ENCODE measurements around the gene CLSTN2.

Gene CLSTN2

DNA sequence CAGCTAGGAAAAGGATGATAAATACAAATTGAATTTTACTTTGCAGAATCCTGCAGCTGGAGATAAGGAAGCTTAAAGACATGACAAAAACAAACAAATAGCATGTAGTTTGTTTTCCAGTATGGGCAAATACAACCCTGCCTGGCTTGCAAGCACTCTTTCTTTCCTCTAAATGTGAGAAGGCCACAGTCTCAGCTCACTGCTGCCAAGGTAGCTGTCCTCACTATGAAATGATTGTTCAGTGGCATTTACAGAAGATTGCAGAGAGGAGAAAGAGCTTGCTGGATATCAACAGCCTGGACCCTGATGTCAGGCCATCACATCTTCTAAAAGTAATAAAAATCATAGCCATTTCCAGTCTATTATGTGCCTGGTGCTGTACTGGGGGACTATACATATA, 262.0 kb downstream of the CLSTN2 start:
- DNase-seq, result no peak

DNA sequence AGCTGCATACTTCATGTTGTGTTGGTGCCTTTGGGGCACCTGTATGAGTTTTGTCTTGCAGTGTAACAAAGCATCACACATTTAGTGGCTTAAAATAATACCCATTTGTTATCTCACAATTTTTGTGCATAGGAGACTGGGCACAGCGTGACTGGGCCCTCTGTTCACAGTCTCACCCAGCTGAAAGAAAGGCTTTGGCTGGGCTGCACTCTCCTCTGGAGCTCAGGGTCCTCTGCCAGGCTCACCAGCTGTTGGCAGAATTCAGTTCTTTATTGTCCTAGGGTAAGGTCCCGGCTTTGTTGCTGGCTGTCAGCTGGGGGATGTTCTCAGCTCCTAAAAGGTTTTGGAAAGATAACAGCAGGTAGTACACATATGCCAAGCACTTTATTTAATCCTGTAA, 263.3 kb downstream of the CLSTN2 start:
- DNase-seq, result no peak

DNA sequence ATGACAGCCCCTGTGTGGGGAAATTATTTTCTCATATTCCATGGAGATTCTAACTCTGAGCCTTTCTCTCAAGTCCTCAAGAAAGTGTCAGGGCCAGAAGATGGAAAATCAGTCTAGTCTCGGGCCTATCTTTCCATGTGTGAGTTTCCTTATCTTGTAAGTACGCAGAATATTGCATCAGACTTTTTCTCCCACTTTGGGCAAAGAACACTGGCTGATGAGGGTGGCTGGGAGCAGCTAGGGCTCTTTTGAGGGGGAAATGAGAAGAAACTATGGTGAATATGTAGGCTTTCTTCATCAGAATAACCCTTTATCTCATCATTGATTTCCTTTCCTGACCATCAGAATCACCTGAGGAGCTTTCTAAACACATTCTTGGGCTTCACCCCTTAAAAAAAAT, 264.0 kb downstream of the CLSTN2 start:
- no peak for DNase-seq

DNA sequence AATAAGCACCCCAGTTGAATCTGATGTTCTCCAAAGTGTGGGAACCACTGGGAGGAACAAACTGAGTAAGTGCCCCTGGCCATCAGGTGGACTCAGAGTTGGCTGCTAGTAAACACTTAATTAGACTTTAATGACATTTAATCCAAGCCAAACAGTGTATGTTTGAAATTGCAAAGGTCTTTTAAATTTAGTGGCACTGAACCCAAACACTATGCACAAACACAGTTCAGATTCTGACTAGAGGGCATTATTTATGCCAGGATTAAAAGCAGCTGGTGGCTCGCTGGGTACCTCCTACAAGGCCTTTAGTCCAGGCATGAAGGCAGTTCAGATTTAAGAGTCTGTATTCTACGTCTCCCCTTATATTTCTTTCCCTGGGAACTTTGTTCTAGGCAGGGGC, 264.8 kb downstream of the CLSTN2 start:
- DNase-seq, result no peak

DNA sequence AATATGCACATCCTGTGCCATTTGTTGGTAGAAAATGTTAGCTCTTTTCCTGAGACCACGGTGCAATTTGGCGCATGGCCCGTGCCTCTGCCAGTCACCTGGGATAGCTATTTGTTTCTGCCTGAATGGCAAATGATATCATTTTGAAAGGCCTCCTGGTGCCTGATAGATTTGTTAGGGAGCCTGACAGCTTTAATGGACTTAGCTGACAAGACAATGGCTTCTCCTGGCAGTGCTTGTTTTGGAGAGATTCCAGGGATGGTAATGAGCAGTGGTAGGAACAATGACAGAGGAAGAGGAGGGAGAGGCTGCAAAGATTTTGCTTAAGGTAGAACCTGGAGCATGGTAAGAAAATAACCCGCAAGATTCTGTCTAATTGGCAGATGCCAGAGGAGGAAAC, 268.5 kb downstream of the CLSTN2 start:
- no peak for DNase-seq

DNA sequence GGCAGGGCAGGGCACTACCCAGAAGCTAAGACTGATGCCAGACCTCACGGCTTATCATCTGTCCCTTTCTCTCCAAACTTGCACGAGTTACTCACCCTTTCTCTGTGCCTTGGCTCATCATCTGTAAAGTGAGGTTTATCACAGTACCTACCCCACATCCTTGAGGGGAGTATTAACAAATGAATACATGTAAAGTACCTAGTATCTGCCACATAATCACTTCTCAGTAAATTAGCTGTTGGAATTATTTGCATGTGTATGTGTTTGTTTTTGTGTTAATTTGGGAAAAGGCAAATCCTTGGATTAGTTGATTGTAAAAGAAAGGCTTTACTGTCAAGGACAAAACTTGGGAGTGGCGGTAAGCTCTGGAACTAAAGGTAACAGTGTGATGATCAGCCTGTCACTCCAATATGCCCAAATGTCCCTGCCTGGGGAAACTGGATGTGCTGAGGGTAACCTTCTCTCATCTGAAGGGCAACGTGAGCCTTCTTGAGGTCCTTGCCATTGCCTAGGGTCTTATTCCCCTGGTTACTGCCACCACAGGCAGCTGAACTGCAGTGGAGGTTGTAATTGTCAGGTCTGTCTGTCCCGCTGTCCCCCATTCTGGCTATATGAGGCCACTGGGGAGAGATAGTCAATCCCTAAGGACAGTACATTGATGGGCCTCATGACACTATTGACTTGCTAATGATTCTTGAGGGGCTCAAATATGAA, 269.4 kb downstream of the CLSTN2 start:
- no peak for DNase-seq

DNA sequence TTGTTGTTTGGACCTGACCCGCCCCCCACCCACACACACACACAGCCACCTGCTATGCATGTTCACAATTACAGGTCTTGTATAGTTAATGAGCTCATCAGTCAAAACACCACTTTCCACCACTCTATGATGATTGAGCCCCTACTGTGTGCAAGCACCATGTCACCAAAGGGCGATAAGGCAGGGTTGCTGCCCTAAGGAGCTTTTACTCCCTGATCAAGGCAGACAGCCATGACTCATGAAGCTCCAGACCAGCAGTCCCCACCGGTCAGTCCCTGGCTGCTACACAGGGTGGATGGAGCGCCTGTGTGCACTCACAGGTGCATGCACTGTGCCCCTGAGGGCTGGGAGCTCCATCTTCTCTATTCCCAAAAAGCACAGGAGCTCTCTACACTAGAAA, 270.6 kb downstream of the CLSTN2 start:
- DNase-seq, result no peak

DNA sequence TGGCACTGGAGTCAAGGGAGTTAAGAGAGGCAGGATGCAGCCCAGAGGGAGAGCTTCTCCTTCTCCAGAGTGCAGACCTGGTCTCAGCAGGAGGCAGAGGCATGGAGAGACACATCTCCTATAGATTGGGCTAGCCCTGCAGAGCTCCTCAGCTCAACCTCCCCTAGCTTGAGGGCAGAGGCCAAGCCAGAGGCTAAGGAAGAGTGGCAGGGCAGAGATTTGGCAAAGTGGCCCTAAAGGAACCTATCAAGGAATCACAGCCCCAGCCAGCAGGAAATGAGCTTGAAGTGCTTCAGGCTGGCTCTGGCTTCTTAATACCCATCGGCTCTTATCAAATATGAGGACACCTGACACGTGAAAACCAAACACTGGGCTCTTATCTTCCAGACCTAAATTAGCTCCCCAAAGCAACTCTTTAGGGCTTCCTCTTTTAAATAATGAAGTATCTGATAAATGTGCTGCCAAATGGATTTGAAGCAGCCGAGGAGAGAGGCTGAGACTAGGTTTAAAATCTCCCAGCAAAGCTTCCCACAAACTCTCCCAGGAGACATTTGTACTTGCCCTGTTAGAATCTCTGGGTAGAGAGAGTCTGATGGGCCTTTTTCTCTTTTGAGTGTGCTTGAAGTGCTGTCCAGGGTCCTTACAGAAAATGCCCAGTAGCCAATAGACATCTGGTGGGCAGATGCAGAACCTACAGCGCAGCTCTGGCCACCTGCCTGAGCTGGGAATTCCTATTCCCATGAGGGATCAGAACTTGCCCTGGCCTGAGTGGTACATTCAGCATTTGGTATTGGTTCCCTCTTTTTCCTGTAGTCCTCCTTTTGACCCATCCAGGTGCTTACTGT, 271.4 kb downstream of the CLSTN2 start:
- no peak for DNase-seq

DNA sequence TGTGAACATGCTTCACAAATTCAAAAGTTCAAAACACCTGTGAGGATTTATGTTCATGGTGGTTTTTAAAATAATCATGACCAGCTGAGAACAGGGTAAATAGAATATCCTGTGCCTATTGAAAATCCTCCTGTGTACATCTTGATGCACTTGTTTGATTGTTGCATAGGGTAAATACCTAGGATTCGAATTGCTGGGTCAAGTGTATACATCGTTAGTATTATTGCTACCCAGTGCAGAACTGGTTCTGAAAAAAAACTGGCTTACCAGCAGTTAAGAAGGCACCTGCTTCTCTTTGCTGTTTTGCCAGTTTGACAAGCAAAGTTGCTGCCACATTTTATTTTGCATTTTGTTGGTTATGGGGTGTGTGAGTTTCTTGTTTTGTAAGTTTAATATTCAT, 272.6 kb downstream of the CLSTN2 start:
- no peak for DNase-seq

DNA sequence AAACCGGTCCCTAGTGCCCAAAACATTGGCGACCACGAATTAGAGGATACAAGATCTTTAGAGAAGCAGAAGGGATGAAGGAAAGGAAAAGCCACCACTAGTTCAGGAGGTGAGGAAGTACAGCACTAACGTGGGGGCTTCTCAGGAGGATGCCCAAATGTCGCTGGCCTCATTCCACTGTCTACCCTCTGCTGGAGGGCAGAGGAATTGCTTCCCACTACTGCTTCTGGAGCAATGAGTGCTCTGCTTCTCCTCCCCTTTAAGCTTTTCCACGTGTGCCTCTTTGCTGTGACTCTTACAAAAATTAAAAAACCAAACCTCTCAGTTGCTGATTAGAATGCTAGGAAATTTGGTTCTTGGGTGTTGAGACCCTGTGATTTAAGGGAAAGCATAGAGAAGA, 281.3 kb downstream of the CLSTN2 start:
- DNase-seq, result no peak

DNA sequence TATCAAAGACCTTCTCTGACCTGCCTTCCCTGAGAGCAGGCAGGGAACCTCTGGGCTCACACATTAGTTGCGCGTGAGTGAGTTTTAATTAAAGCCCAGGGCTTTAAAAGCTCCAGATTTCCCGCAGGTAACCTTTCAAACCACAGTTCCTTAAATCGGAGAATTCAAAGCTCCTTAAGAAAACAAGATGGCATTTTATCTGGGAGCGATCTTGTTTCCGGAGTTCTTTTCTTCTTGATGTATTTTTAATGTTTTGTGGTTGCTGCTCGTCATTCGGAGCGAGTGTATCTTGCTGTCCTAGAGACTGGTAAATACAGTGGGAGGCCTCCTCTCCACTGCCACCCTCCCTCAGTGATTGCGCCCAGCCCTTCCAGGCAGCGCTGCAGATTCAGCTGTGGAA, 284.3 kb downstream of the CLSTN2 start:
- DNase-seq, result no peak

DNA sequence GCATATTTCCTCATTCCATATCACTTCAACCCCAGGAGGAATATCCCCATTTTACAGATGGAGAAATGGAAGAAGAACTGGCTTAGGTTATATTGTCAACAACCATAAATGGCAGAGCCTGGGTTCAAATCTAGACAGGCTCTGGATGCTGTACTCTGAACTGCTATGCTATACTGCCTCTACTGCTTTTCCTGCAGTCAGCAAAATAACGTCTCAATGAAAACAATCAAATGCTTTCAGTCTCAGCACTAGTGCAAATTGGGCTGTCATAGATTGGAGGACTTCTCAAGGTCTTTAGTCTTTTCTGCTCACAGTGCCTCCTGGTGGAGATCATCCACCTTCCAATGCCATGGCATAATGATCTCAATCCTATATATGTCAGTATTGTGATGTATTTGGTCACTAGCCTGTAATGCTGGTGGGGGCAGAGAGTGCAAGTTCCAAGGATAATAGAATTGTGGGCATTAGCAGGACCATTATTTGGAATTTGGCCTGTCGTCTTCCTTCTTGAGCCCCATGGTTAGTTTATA, 285.0 kb downstream of the CLSTN2 start:
- no peak for DNase-seq

DNA sequence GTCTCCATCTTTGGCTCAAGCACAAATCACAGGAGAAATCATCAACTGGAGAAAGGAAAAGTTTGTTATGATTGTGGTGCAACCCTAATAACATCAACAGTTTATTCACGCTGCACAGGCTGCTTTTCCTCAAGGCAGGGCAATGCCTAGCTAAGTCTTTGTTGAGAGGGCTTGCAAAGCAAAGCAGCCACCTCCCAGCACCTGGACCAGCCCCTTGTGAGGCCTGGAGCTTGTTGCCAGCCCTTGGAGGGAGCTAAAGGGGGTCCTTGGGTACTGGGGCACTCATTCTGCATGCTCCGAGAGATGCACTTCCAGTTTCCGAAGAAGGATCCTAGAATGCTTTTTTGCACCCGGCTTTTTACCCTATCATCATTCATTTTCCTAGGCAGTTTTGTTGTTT, 288.2 kb downstream of the CLSTN2 start:
- DNase-seq, result no peak

DNA sequence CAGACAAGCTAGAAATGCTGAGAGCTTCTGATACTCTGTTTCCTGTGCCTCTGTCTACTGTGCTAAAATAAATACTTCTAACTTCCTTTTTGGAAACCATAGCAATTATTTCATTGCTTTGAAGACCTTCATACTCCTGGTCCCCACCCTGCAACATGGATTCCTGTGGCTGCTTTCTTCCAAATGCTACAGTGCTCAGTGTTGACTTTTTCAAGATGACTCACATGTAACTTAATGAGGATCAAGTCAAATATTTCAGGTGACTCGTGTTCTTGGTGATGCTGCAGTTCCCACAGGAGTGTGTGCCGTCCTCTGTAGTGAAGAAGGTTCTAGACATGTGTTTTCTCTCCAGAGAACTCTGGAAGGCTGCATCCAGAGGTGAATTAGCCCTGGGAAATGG, 288.6 kb downstream of the CLSTN2 start:
- DNase-seq, result no peak

DNA sequence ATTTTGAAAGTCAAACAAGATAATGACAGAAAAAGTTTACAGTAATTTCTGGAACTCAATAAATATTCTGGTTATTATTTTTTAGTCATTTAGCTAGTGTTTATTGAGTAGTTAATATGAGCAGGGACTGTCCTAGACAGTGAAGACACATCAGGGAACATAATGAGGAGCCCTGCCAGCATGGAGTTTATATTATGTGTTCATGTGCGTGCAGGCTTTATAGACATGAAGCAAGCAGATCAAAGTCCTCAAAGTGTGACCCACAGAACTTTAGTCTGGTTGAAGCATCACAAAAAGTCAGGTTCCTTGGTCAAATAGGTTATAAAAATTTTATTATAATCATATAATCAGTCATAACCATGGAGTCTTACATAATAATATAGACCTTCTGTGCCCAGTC, 289.3 kb downstream of the CLSTN2 start:
- no peak for DNase-seq

DNA sequence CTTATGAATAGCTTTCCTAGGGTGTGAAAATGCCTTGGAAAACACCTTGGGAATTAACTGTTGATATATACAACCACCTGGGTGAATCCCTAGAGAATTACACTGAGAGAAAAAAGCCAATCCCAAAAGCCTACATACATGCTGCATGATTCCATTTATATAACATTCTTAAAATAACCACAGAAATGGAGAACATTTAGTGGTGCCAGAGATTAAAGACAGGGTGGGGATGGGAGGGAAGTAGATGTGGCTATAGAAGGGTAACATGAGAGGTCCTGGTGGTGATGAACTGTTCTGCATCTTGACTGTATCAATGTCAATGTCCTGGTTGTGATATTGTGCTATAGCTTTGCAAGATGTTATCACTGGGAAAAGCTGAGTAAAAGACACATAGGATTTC, 291.0 kb downstream of the CLSTN2 start:
- no peak for DNase-seq

DNA sequence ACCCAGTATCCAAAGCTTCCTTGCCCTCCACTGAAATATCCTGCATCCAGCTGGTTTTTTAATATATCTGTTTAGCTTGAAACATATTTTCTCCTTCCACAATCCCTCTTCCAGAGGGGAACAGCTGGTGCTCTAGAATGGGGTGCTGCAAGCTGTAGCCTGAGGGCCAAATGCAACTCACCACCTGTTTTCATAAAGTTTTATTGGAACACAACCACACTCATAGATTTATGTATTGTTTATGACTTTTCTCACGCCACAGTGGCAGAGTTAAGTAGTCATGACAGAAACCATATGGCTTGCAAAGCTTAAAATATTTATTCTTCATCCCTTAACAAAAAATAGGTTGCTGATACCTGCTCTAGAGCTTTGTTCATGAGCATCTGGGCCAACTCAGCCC, 298.7 kb downstream of the CLSTN2 start:
- DNase-seq, result no peak

DNA sequence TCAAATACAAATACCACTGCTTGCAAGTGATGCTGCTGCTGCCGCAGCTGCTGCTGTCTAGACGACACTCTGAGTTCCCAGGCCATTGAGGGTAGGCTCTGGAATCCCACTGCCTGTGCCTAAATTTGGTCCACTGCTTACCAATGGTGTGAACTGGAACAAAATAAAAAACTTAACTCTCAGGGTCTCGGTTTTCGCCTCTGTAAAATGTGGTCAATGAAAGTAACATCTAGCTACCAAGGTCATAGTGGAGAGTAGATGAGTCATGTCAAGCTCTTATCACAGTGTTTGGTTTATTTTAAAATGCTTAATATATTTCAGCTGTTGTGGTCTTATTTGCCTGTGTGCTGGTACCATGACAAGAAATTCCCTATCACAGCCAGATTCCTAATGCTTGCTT, 299.3 kb downstream of the CLSTN2 start:
- DNase-seq, result no peak

DNA sequence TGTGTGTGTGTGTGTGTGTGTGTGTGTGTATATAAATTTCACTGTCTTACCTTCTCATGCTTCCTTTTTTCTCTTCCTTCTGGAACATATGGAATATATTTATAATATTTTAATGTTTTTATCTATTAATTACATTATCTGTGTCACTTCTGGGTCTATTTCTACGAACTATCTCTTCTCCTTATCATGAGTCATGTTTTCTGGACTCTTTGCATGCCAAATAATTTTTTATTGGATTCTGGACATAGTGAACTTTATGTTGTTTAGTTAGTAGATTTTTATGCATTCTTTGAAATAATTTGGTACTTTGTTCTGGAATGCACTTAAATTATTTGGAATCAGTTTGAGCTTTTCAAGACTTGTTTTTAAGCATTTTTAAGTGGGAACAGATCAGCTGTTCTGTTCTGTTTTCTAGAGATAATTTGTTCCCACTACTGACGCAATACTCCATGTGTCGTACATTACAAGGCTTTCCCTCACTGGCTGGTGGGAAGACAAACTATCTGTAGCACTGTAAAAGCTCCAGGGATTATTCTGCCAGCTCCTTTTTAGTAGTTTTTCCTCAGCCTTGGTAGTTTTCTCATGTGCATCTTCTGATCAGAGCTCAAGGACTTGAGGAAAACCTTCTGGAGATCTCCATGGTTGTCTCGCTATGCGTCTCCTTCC, 302.0 kb downstream of the CLSTN2 start:
- DNase-seq, result no peak

DNA sequence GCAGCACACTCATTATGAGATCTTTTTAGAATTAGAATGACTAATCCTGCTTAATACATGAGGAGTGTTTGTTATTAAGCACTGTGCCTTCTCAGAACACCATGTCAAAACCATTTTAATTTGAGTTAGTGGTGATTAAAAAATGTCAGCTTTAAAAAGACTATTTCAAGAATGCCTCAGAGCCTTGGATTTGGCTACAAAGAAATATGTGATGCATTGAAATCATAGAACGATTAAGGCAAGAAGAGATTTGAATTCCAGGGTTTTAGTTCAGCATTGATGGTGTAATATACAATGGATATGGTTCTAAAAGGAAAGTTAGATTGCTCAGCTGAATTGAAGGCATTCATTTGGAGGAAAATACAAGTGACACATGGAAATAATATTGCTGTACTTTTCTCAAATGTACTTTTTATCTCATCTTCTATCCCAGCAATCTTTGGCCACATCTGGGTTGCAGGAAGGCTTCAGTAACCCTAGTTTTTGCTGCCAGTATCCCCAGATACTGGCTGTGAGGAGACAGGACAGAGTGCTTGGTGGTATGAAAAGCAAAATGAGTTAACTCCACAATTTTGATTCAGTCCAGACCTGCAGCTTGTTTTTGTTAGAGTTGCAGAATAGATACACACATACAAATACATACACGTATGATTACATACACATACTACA, 303.8 kb downstream of the CLSTN2 start:
- DNase-seq, result no peak

DNA sequence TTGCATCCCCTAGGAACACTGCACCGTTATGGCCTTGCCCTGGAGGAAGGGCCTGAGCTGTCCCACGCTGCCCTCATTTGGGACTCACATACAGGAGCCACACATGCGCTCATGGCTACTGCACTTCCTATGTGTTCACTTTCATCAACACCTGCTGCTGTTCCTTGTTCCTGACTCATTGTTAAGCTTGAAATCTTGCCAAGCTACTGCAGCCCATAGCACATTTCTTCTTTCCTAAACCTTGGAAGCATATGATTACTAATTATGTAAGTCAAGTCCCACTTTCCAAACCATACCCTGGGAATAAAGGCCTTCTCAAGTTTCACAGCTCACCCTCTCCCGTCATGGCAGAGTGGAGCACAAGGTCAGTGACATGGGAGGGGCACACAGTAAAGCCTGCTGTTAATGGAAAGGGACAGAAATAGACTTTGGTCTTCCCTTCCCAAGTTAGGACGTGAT, 307.9 kb downstream of the CLSTN2 start:
- peak; percentile 7 for DNase-seq

DNA sequence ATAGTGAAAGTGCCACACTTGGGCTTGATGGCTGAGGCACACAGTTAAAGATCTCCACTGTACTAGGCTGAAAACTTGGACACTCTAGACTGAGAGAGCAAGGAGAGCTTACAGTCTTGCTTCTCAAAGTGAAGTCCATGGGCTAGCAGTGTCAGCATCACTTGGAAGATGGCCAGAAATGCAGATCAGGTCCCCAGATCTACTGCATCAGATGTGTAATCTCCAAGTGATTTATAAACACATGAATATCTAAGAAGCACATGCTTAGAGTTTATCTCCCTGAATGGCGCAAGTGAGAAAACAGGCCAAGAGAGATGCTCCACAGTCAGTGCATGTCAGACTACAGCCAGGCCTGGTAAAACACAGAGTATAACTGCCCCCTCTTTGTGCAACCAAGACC, 308.6 kb downstream of the CLSTN2 start:
- DNase-seq, result no peak

DNA sequence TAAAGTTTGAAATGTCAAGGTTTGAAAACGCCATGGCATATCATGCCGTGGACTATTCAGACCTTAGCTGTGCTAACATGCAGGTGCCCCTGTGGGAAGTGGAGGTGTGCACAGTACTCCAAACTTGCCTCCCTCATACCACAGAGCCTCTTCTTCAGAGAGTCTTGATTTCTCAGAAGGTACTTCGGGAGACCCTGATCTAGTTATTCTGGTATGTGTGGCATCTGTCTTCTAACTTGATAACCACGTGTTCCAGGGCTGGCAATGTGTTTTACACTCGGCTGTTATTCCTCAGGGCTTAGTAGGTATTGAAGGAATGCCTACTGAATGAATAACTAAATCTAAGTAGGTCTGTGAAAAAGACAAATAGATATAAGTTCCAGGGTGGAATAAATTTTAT, 309.9 kb downstream of the CLSTN2 start:
- DNase-seq, result no peak

Data from NCI-H510A (cell line).